H9 (cell line): ENCODE data around the gene SOSTDC1. TPM values are rescaled to one million over a fixed set of nuclear protein-coding genes. Genes with fewer than 3 reads are reported as not detected.

Experiments
- DNase-seq: peaks from one replicate; pipeline ENCODE4 v3.0.0-alpha.2; 2017
- H2AFZ ChIP-seq: one replicate; pipeline ENCODE4 v1.6.1; 2013; ENCODE audit warnings: mild to moderate bottlenecking, low read length, control low read depth, moderate library complexity
- H2AK5ac ChIP-seq: 2 replicates; pipeline ENCODE4 v1.6.1; 2013; ENCODE audit warnings: low read length, control low read depth, mixed read lengths; ENCODE audit not compliant: insufficient read length
- H2BK120ac ChIP-seq: one replicate; pipeline ENCODE4 v1.6.1; 2013; ENCODE audit warnings: low read depth, mild to moderate bottlenecking, low read length, control low read depth, inconsistent platforms; ENCODE audit not compliant: poor library complexity, severe bottlenecking
- H2BK12ac ChIP-seq: 2 replicates; pipeline ENCODE4 v1.6.1; 2013; ENCODE audit warnings: low read length, control low read depth, mixed read lengths, low read depth; ENCODE audit not compliant: insufficient read length
- H2BK15ac ChIP-seq: 2 replicates; pipeline ENCODE4 v1.6.1; 2013; ENCODE audit warnings: low read depth, low read length, control low read depth
- H2BK20ac ChIP-seq: one replicate; pipeline ENCODE4 v1.6.1; 2013; ENCODE audit warnings: low read depth, mild to moderate bottlenecking, low read length, control low read depth, inconsistent platforms; ENCODE audit not compliant: poor library complexity, severe bottlenecking
- H2BK5ac ChIP-seq: 2 replicates; pipeline ENCODE4 v1.6.1; 2013; ENCODE audit warnings: low read length, control low read depth, mixed read lengths; ENCODE audit not compliant: insufficient read length
- H3K14ac ChIP-seq: 2 replicates; pipeline ENCODE4 v1.6.1; 2013; ENCODE audit warnings: low read length, control low read depth; ENCODE audit not compliant: insufficient read depth
- H3K18ac ChIP-seq: 2 replicates; pipeline ENCODE4 v1.6.1; 2013; ENCODE audit warnings: low read depth, mild to moderate bottlenecking, mixed read lengths, low read length, control low read depth; ENCODE audit not compliant: insufficient read length
- H3K23ac ChIP-seq: 2 replicates; pipeline ENCODE4 v1.6.1; 2013; ENCODE audit warnings: low read length, control low read depth, mixed read lengths, low read depth; ENCODE audit not compliant: insufficient read length
- H3K23me2 ChIP-seq: 2 replicates; pipeline ENCODE4 v1.6.1; 2013; ENCODE audit warnings: low read depth, mild to moderate bottlenecking, mixed read lengths, low read length, control low read depth; ENCODE audit not compliant: insufficient read length, poor library complexity, severe bottlenecking
- H3K27ac ChIP-seq: 2 replicates; pipeline ENCODE4 v1.5.1; 2013; ENCODE audit warnings: low read length, control low read depth, mixed read lengths, low read depth; ENCODE audit not compliant: insufficient read length
- H3K27me3 ChIP-seq: 2 replicates; pipeline ENCODE4 v1.6.1; 2013; ENCODE audit warnings: low read length, control low read depth, inconsistent platforms; ENCODE audit not compliant: insufficient read depth
- H3K4ac ChIP-seq: 2 replicates; pipeline ENCODE4 v1.6.1; 2013; ENCODE audit warnings: low read depth, mild to moderate bottlenecking, control low read depth, inconsistent platforms, low read length, moderate library complexity
- H3K4me1 ChIP-seq: 2 replicates; pipeline ENCODE4 v1.6.1; 2013; ENCODE audit warnings: low read length, control low read depth, inconsistent platforms; ENCODE audit not compliant: insufficient read depth
- H3K4me2 ChIP-seq: 2 replicates; pipeline ENCODE4 v1.6.1; 2013; ENCODE audit warnings: low read length, control low read depth, mixed read lengths; ENCODE audit not compliant: insufficient read length, insufficient read depth
- H3K56ac ChIP-seq: 2 replicates; pipeline ENCODE4 v1.6.1; 2013; ENCODE audit warnings: low read depth, mild to moderate bottlenecking, mixed read lengths, low read length, control low read depth; ENCODE audit not compliant: insufficient read length
- H3K79me1 ChIP-seq: 2 replicates; pipeline ENCODE4 v1.6.1; 2013; ENCODE audit warnings: low read depth, mild to moderate bottlenecking, moderate library complexity, low read length, control low read depth, inconsistent platforms; ENCODE audit not compliant: insufficient read depth, poor library complexity, severe bottlenecking
- H3K79me2 ChIP-seq: 2 replicates; pipeline ENCODE4 v1.6.1; 2013; ENCODE audit warnings: low read length, control low read depth, inconsistent platforms; ENCODE audit not compliant: insufficient read depth
- H3K9ac ChIP-seq: 2 replicates; pipeline ENCODE4 v1.6.1; 2013; ENCODE audit warnings: low read length, control low read depth, mixed read lengths; ENCODE audit not compliant: insufficient read length; ENCODE audit errors: extremely low read depth
- H3K9me3 ChIP-seq: one replicate; pipeline ENCODE4 v1.6.1; 2013; ENCODE audit warnings: low read depth, low read length, inconsistent platforms; ENCODE audit not compliant: control insufficient read depth
- H3T11ph ChIP-seq: one replicate; pipeline ENCODE4 v1.6.1; 2013; ENCODE audit warnings: mild to moderate bottlenecking, low read length, control low read depth, inconsistent platforms
- H4K20me1 ChIP-seq: one replicate; pipeline ENCODE4 v1.6.1; 2013; ENCODE audit not compliant: control insufficient read depth, insufficient read length, insufficient read depth
- H4K5ac ChIP-seq: 2 replicates; pipeline ENCODE4 v1.6.1; 2013; ENCODE audit warnings: low read depth, mild to moderate bottlenecking, mixed read lengths, low read length, control low read depth; ENCODE audit not compliant: insufficient read length
- H4K8ac ChIP-seq: replicated peaks from 2 replicates; pipeline ENCODE4 v1.6.1; 2013; ENCODE audit warnings: low read length, control low read depth, mixed read lengths, low read depth; ENCODE audit not compliant: insufficient read length
- H4K91ac ChIP-seq: 2 replicates; pipeline ENCODE4 v1.6.1; 2013; ENCODE audit warnings: low read depth, mild to moderate bottlenecking, moderate library complexity, mixed read lengths, low read length, control low read depth; ENCODE audit not compliant: insufficient read length
- H3K27ac Mint-ChIP-seq, 3 experiments: 2 replicates in 2 of 3; 3 replicates in 1 of 3; pipeline ENCODE4 v1.8.0; 2020 to 2021; ENCODE audit warnings: mixed read lengths in 3 of 3, mild to moderate bottlenecking in 1 of 3, moderate library complexity in 1 of 3
- H3K27me3 Mint-ChIP-seq: 2 replicates; pipeline ENCODE4 v1.8.0; 2021; ENCODE audit warnings: low read depth, mild to moderate bottlenecking, moderate library complexity, mixed read lengths
- H3K36me3 Mint-ChIP-seq, 3 experiments: 2 replicates in 2 of 3; 3 replicates in 1 of 3; pipeline ENCODE4 v1.8.0; 2020 to 2021; ENCODE audit warnings: low read depth in 3 of 3, mixed read lengths in 3 of 3; ENCODE audit not compliant: insufficient read depth in 1 of 3
- H3K4me1 Mint-ChIP-seq, 2 experiments: 2 replicates each; pipeline ENCODE4 v1.8.0; 2020; ENCODE audit warnings: mixed read lengths in 2 of 2
- H3K4me3 Mint-ChIP-seq, 2 experiments: 2 replicates in 1 of 2; 3 replicates in 1 of 2; pipeline ENCODE4 v1.8.0; 2020 to 2021; ENCODE audit warnings: mild to moderate bottlenecking in 2 of 2, mixed read lengths in 2 of 2, moderate library complexity in 1 of 2
- H3K9me3 Mint-ChIP-seq, 2 experiments: 2 replicates in 1 of 2; 3 replicates in 1 of 2; pipeline ENCODE4 v1.8.0; 2020; ENCODE audit warnings: mild to moderate bottlenecking in 2 of 2, mixed read lengths in 2 of 2, moderate library complexity in 1 of 2
- CTCF ChIP-seq: fragments of 200-600 bp; sonication (generic); conservative IDR thresholded peaks from 3 replicates; pipeline ENCODE4 v1.8.0; 2021; ENCODE audit warnings: antibody characterized with exemption, mild to moderate bottlenecking
- WGBS: extraction: QIAGEN DNeasy Blood & Tissue Kit; methylation state at CpG from one replicate; pipeline ENCODE4 v1.1.7; 2013; ENCODE audit warnings: missing lambda C conversion rate, low lambda C conversion rate, mixed read lengths; ENCODE audit not compliant: insufficient read length; ENCODE audit errors: extremely low coverage; 5-methylcytosine and 5-hydroxymethylcytosine counted together
- total RNA-seq: library from RNA; stranded (reverse); gene quantifications from 2 replicates; pipeline ENCODE4 v1.2.1, GENCODE V29; 2021

Gene SOSTDC1
- total RNA-seq, 1 experiment from 2014 or later, result not detected

DNA sequence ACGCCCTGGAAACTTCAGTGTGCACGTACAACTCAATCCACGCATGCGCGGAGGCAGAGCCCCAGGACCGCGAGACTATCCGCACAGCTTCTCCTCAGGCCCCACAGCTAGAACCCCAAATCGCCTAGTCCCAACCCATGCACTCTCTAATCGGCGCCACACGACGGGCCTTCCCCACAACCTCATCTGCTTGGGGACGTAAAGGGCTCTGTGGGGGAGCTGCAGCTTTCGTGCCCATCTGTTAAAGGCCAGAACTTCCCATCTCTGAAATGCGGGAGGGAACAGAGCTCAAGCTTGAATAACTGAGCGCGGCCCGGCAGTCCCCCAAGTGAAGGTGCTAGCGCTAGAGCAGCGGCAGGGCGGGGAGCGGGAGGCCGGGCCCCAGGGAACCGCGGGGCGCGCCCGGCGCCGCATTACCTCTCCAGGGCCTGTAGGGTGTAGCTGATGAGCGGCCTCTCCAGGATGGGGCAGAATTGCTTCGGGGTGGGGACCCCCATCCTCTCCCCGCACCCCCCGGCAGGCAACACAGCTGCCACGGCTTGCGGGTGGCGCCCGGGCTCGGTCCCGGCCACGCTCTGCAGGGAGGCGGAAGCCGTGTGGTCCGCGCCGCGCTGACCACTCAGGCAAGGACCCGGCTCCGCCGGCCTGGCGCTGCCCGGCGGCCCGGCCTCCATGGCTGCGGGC lies 44.7 kb downstream of the SOSTDC1 start:
- H2BK12ac ChIP-seq, result no peak overlapping the region
- no peak overlapping the region for H3K23ac ChIP-seq
- no peak overlapping the region for H4K5ac ChIP-seq
- TF ChIP-seq CTCF, result peak; percentile 52
- no peak overlapping the region for H4K8ac ChIP-seq
- peak overlapping the region; percentile 81 for H3K14ac ChIP-seq
- H4K91ac ChIP-seq, result no peak overlapping the region
- no peak overlapping the region for H2BK120ac ChIP-seq
- H3K27ac Mint-ChIP-seq, result peak overlapping the region in 2 of 3 experiments; percentile 34 to 86; a peak in 5 of 7 replicates
- no peak overlapping the region for H3K27ac ChIP-seq
- WGBS, result no CpG with 5 or more reads among the region's 56 CpGs
- H2AFZ ChIP-seq, result no peak overlapping the region
- H4K20me1 ChIP-seq, result no peaks in the 10 kb centered on the region
- H3K4ac ChIP-seq, result no peak overlapping the region
- H3K4me2 ChIP-seq, result peak overlapping the region; percentile 79
- no peaks in the 10 kb centered on the region for H3K9me3 ChIP-seq
- H3T11ph ChIP-seq, result no peak overlapping the region
- H2BK20ac ChIP-seq, result no peak overlapping the region
- H2AK5ac ChIP-seq, result no peak overlapping the region
- H3K79me1 ChIP-seq, result no peaks in the 10 kb centered on the region
- DNase-seq, result peak; percentile 86
- H3K27me3 ChIP-seq, result no peaks in the 10 kb centered on the region
- H2BK5ac ChIP-seq, result no peak overlapping the region
- peak overlapping the region; percentile 60 for H3K9ac ChIP-seq
- H2BK15ac ChIP-seq, result no peak overlapping the region
- no peaks in the 10 kb centered on the region for H3K79me2 ChIP-seq
- peak overlapping the region; percentile 86 to 87 for H3K4me3 Mint-ChIP-seq
- H3K9me3 Mint-ChIP-seq, result no peaks in the 10 kb centered on the region
- no peaks in the 10 kb centered on the region for H3K4me1 ChIP-seq
- H3K4me1 Mint-ChIP-seq, result peaks cover 17 to 19% of the 10 kb centered on the region in 2 experiments
- H3K23me2 ChIP-seq, result peaks cover 9% of the 10 kb centered on the region
- H3K18ac ChIP-seq, result no peak overlapping the region
- H3K27me3 Mint-ChIP-seq, result peaks cover 26% of the 10 kb centered on the region
- H3K56ac ChIP-seq, result no peak overlapping the region
- no peaks in the 10 kb centered on the region for H3K36me3 Mint-ChIP-seq
